GM20000 (cell line): Measurements from ENCODE around the gene DIP2C.

Experiments
- DNase-seq: peaks from one replicate; pipeline ENCODE4 v3.0.0; 2012; ENCODE audit warnings: low spot score
- CTCF ChIP-seq: IDR thresholded peaks from 2 replicates; pipeline ENCODE4 v1.5.1; 2012; ENCODE audit warnings: mild to moderate bottlenecking, control low read depth; ENCODE audit errors: extremely low read depth, missing control alignments

The DIP2C gene

GRCh38 chr10:287814-288213 lies 401.7 kb downstream of the DIP2C start:
- TF ChIP-seq CTCF = no peak
- DNase-seq = no peak

DNA sequence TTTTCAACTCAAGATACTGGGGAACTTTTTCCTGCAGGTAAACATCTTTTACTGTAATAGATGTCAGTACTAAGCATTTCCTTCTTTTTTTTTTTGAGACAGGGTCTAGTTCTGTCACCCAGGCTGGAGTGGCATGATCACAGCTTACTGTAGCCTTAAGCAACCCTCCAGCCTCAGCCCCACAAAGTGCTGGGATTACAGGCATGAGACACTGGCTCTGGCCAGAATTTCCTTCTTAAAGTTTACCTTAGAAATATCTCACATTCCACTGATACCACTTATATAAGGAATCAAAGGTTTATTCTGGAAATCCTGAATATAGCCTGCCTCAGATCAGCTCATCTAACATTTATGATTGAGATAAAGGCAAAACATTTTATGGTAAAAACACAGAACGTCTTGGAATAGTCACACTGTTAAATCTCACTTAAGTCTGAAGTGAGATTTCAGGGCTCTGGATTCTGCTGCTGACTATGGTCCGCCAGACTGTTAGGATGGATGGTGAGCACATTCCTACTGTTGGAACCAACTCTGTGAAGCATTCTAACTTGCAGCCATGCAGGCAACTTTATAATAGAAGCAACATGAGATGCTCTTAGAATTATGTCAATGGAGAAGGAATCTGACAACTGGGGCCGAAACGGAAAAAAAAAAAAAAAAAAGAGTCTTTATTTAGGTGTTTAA lies 402.3 kb downstream of the DIP2C start:
- DNase-seq = no peak
- TF ChIP-seq CTCF = no peak

- DNase-seq = no peak
- no peak for TF ChIP-seq CTCF
Measured at GRCh38 chr10:285216-285615, 404.3 kb downstream of the DIP2C start.

DNA sequence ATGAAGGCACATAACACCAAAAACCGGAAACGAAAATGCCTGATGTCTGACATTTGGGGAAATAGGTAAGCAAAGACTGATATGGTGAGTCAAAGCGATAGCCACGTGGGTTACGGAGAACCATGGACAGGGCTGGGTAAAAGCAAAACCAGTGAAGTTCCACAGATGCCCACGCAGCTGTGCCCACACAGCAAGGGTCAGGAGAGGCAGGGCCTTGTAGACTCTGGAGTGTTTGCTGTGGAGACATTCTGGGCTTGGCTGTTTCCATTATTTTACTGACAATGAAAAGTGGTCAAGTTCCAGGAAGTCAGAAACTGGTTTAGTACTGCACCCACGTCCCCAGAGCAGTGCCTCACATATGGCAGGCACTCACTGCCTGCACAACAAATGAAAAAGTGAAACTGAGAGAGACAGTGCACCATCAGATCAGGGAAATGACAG lies 405.5 kb downstream of the DIP2C start:
- peak; percentile 73 for DNase-seq
- no peak for TF ChIP-seq CTCF

- TF ChIP-seq CTCF = no peak
- no peak for DNase-seq
Measured at GRCh38 chr10:283140-283479, 406.4 kb downstream of the DIP2C start.

- TF ChIP-seq CTCF = no peak
- no peak for DNase-seq
Measured at GRCh38 chr10:282294-283139, 407.0 kb downstream of the DIP2C start.

DNA sequence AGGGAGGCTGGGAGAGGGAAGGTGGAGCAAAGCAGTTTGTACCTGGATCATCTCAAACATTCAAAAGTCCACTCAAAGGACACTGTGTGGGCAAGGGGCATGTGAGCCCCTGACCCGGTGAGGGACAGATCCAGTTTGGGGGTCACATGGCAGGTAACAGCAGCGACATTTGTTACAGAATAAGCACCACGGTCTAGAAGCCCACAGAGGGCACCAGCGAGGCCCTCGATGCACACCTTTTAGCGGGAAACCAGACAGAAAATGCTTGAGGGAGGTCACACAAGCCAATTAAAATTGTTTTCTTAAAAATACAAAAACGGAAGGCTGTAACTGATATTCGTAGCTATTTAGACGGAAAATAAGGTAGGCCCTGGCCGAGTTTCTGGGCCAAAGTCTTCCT lies 409.8 kb downstream of the DIP2C start:
- no peak for TF ChIP-seq CTCF
- no peak for DNase-seq
